ENCODE data around the gene SYNE2. TPM values are rescaled to one million over a fixed set of nuclear protein-coding genes. Genes with fewer than 3 reads are reported as not detected.

SYNE2 gene
- polyA plus RNA-seq, 2 donors, result 48.5 to 76.2 TPM

- H3K36me3 ChIP-seq (ENCODE audit: control insufficient read depth in 2 of 2, insufficient read depth in 2 of 2, low read length in 1 of 2), result no peaks in the 10 kb centered on the region
- H3K9me3 ChIP-seq (ENCODE audit: control insufficient read depth in 2 of 2, insufficient read depth in 1 of 2, low read depth in 1 of 2, low read length in 1 of 2), result no peaks in the 10 kb centered on the region
- no peak overlapping the region for H3K27ac ChIP-seq (ENCODE audit: low read depth in 2 of 2, low read length in 1 of 2)
- no peaks in the 10 kb centered on the region for H3K4me1 ChIP-seq (ENCODE audit: control insufficient read depth in 2 of 2, insufficient read depth in 2 of 2, low read length in 1 of 2)
- H3K4me3 ChIP-seq (ENCODE audit: low read depth in 1 of 2, low read length in 2 of 2), result no peak overlapping the region
- 44 to 50% methylated on average over 2 of the region's 2 CpGs for WGBS, 2 donors
- H3K27me3 ChIP-seq (ENCODE audit: control insufficient read depth in 1 of 2, insufficient read depth in 2 of 2, low read length in 2 of 2), result no peaks in the 10 kb centered on the region
These were observed 413.4 kb downstream of the SYNE2 start for GRCh38 chr14:64266239-64266638.

- no peak overlapping the region for H3K4me3 ChIP-seq (ENCODE audit: low read depth in 1 of 2, low read length in 2 of 2)
- no peaks in the 10 kb centered on the region for H3K9me3 ChIP-seq (ENCODE audit: control insufficient read depth in 2 of 2, insufficient read depth in 1 of 2, low read depth in 1 of 2, low read length in 1 of 2)
- H3K27ac ChIP-seq (ENCODE audit: low read depth in 2 of 2, low read length in 1 of 2), result no peak overlapping the region
- no peaks in the 10 kb centered on the region for H3K36me3 ChIP-seq (ENCODE audit: control insufficient read depth in 2 of 2, insufficient read depth in 2 of 2, low read length in 1 of 2)
- H3K4me1 ChIP-seq (ENCODE audit: control insufficient read depth in 2 of 2, insufficient read depth in 2 of 2, low read length in 1 of 2), result no peaks in the 10 kb centered on the region
- no peaks in the 10 kb centered on the region for H3K27me3 ChIP-seq (ENCODE audit: control insufficient read depth in 1 of 2, insufficient read depth in 2 of 2, low read length in 2 of 2)
These were observed 419.2 kb downstream of the SYNE2 start for GRCh38 chr14:64272019-64272418.

Other genes starting within 250 kb of the SYNE2 start
- gene WDR89, start 211.1 kb upstream of the SYNE2 start, polyA plus RNA-seq, result 1 to 10 TPM; 3.5 to 3.6 TPM
- gene SGPP1, start 124.9 kb upstream of the SYNE2 start, polyA plus RNA-seq, result 1 to 10 TPM; 2.5 to 4.5 TPM